ENCODE data around the gene CFAP47.

DNA sequence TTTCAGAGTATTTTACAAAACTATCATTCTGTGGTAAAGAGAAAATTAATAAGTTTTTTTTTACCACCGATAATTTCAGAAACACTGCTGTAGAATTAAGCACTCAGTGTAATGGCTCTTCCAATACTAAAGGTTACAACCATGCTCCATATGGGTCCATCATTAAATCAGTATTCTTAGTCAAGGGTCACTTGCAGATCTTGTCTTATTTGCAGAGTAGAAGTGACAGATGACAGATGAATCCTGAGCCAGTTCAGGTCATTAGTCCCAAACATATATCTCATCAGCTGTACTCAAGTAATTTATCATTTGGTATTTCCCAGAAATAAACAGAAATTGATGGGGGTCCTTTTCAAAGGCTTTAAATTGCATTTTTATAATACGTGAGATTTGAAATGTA is 182.9 kb downstream of the CFAP47 start:
- TF ChIP-seq, protein P1, sequence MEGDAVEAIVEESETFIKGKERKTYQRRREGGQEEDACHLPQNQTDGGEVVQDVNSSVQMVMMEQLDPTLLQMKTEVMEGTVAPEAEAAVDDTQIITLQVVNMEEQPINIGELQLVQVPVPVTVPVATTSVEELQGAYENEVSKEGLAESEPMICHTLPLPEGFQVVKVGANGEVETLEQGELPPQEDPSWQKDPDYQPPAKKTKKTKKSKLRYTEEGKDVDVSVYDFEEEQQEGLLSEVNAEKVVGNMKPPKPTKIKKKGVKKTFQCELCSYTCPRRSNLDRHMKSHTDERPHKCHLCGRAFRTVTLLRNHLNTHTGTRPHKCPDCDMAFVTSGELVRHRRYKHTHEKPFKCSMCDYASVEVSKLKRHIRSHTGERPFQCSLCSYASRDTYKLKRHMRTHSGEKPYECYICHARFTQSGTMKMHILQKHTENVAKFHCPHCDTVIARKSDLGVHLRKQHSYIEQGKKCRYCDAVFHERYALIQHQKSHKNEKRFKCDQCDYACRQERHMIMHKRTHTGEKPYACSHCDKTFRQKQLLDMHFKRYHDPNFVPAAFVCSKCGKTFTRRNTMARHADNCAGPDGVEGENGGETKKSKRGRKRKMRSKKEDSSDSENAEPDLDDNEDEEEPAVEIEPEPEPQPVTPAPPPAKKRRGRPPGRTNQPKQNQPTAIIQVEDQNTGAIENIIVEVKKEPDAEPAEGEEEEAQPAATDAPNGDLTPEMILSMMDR (IDR thresholded peaks at IDR 0.05) = no peak
- no peak for TF ChIP-seq POLR2A (IDR thresholded peaks at IDR 0.05)

All from thyroid gland (tissue), 4 donors.